ENCODE data around the gene PHF21B. TPM values are rescaled to one million over a fixed set of nuclear protein-coding genes. Genes with fewer than 3 reads are reported as not detected.
"Not testable (repeated sequence)": the region's sequence is repeated elsewhere in the genome, so short reads cannot be mapped to it uniquely, and the experiment has no call there.

The PHF21B gene
- total and polyA plus RNA-seq, 8 donors, result 0.24 to 1.4 (median 1.1) TPM; not detected in 1

- Histone ChIP-seq H3K4me1 (no peaks in the 10 kb centered on the region), H3K4me3 (no peak overlapping the region), H3K9me3 (no peaks in the 10 kb centered on the region), H3K27me3 (peaks cover 0 to 24% of the 10 kb centered on the region in 2 donors), H3K36me3 (no peaks in the 10 kb centered on the region), H3K27ac (no peak overlapping the region)
- ATAC-seq (no peak), DNase-seq (peak in 1 of 4 donors; percentile 57)
- TF ChIP-seq CTCF (IDR thresholded peaks at IDR 0.05), result no peak
- intact Hi-C loops (cut with DNase I), result no loop called here
These were observed 83.1 kb downstream of the PHF21B start for GRCh38 chr22:44926491-44927415.

GRCh38 chr22:44926124-44926475 is 83.7 kb downstream of the PHF21B start:
- Histone ChIP-seq H3K9me3 (no peaks in the 10 kb centered on the region), H3K27ac (no peak overlapping the region), H3K27me3 (peaks cover 0 to 18% of the 10 kb centered on the region in 2 donors), H3K4me1 (no peaks in the 10 kb centered on the region), H3K4me3 (no peak overlapping the region), H3K36me3 (no peaks in the 10 kb centered on the region)
- DNase-seq (peak in 1 of 4 donors; percentile 54), ATAC-seq (no peak)
- intact Hi-C loops (cut with DNase I), result no loop called here
- TF ChIP-seq CTCF (IDR thresholded peaks at IDR 0.05), result no peak

- intact Hi-C loops (cut with DNase I), result no loop called here
- H3K27ac ChIP-seq, result no peak overlapping the region
- peaks cover 0 to 13% of the 10 kb centered on the region in 2 donors for H3K27me3 ChIP-seq
- peak in 2 of 4 donors; percentile 10 to 65 for DNase-seq
- H3K36me3 ChIP-seq, result no peaks in the 10 kb centered on the region
- H3K4me3 ChIP-seq, result no peak overlapping the region
- no peaks in the 10 kb centered on the region for H3K9me3 ChIP-seq
- no peak for TF ChIP-seq CTCF (IDR thresholded peaks at IDR 0.05)
- no peaks in the 10 kb centered on the region for H3K4me1 ChIP-seq
- ATAC-seq, result no peak
These were observed 84.2 kb downstream of the PHF21B start for GRCh38 chr22:44925465-44926123.

- Histone ChIP-seq H3K9me3 (no peaks in the 10 kb centered on the region), H3K4me3 (no peak overlapping the region), H3K27ac (no peak overlapping the region), H3K4me1 (no peaks in the 10 kb centered on the region), H3K27me3 (peaks cover 0 to 16% of the 10 kb centered on the region in 2 donors), H3K36me3 (no peaks in the 10 kb centered on the region)
- no peak for DNase-seq
- no peak for TF ChIP-seq CTCF (IDR thresholded peaks at IDR 0.05)
- intact Hi-C loops (cut with DNase I), result no loop called here
- no peak for ATAC-seq
These were observed 85.1 kb downstream of the PHF21B start for GRCh38 chr22:44924710-44925109.

- peaks cover 0 to 13% of the 10 kb centered on the region in 2 donors for H3K27me3 ChIP-seq
- H3K36me3 ChIP-seq, result no peaks in the 10 kb centered on the region
- H3K27ac ChIP-seq, result no peak overlapping the region
- no peak for DNase-seq
- TF ChIP-seq CTCF (IDR thresholded peaks at IDR 0.05), result no peak
- no peaks in the 10 kb centered on the region for H3K4me1 ChIP-seq
- intact Hi-C loops (cut with DNase I), result no loop called here
- no peaks in the 10 kb centered on the region for H3K9me3 ChIP-seq
- no peak for ATAC-seq
- no peak overlapping the region for H3K4me3 ChIP-seq
These were observed 85.7 kb downstream of the PHF21B start for GRCh38 chr22:44924098-44924497.

GRCh38 chr22:44921766-44922165 is 88.0 kb downstream of the PHF21B start:
- H3K36me3 ChIP-seq; H3K4me3 ChIP-seq; H3K4me1 ChIP-seq; H3K9me3 ChIP-seq; intact Hi-C loops (cut with DNase I); DNase-seq; H3K27ac ChIP-seq; ATAC-seq: not testable (repeated sequence)
- H3K27me3 ChIP-seq, result peaks cover 0 to 13% of the 10 kb centered on the region in 2 donors
